ENCODE data around the gene PCGF3. TPM values are rescaled to one million over a fixed set of nuclear protein-coding genes. Genes with fewer than 3 reads are reported as not detected.

Gene PCGF3
- total and polyA plus RNA-seq, 10 of the 15 experiments (the other 5 are each of a cell fraction or from before 2014, with no cell fraction given), result 2.2 to 43.8 (median 15.9) TPM

GRCh38 chr4:742742-743311 is 37.2 kb downstream of the PCGF3 start:
- Histone ChIP-seq H3K9me3 (replicated peaks; ENCODE audit: control insufficient read depth, insufficient read depth, low read length) (no peaks in the 10 kb centered on the region), H4K20me1 (ENCODE audit: control insufficient read depth, insufficient read depth) (no peaks in the 10 kb centered on the region), H2AFZ (ENCODE audit: control insufficient read depth, low read depth, low read length) (no peak overlapping the region), H3K4me1 (ENCODE audit: control insufficient read depth, insufficient read depth, low read length) (no peaks in the 10 kb centered on the region), H3K79me2 (ENCODE audit: control insufficient read depth, insufficient read depth, low read length) (no peaks in the 10 kb centered on the region), H3K9ac (ENCODE audit: control insufficient read depth, insufficient read depth, low read length) (no peak overlapping the region), H3K36me3 (ENCODE audit: control insufficient read depth in 2 of 2, insufficient read depth in 2 of 2, low read length in 1 of 2) (no peaks in the 10 kb centered on the region; a peak in 2 of 4 replicates), H3K4me2 (ENCODE audit: control insufficient read depth, insufficient read depth) (no peak overlapping the region), H3K27ac (ENCODE audit: control insufficient read depth, insufficient read depth) (no peak overlapping the region), H3K4me3 (no peak overlapping the region), H3K27me3 (replicated peaks in 1 of 2; ENCODE audit: control insufficient read depth in 2 of 2, insufficient read depth in 2 of 2, low read length in 1 of 2) (no peaks in the 10 kb centered on the region)
- ATAC-seq (peak; percentile 99), DNase-seq (ENCODE audit: low read depth, low spot score) (no peak), FAIRE-seq (no peak)
- in situ Hi-C loops (cut with MboI), result no loop called here
- BruUV-seq (replicated peaks), result no TSS peak
- intact Hi-C loops (cut with micrococcal nuclease; ENCODE audit: unreplicated experiment), result loop anchor here (2.0 kb wide), 1 partner anchor 244 kb away; the partner anchor contains the start of gene IDUA
- ChIA-PET RAD21 (ENCODE audit: unreplicated experiment) (interaction anchor here (0.6 to 2.6 kb wide), 7 partner anchors 39 to 525 kb away, joined by 3 to 28 read pairs (median 4); partner anchors contain the start of gene IDUA), CTCF (interaction anchor here (0.7 to 4.0 kb wide), 16 partner anchors 10 to 612 kb away, joined by 3 to 46 read pairs (median 3); partner anchors contain the start of genes ATP5ME and IDUA), SMC1A (ENCODE audit: uncharacterized antibody, unreplicated experiment) (interaction anchor here (1.4 to 1.8 kb wide), 4 partner anchors 72 to 388 kb away, joined by 3 to 9 read pairs (median 3); partner anchors contain the start of gene IDUA), POLR2A (no interaction called here)
- WGBS (ENCODE audit: insufficient coverage, insufficient replicate concordance, low lambda C conversion rate, missing lambda C conversion rate), result 57% methylated on average over 24 of the region's 26 CpGs
- peak; percentile 82 to 94 (median 88) for TF ChIP-seq CTCF (IDR thresholded peaks at IDR 0.05 in 2 of 3, conservative IDR thresholded peaks at IDR 0.05 in 1 of 3; ENCODE audit: control insufficient read depth in 2 of 3, extremely low read depth in 1 of 3, insufficient read depth in 1 of 3, low read depth in 3 of 3, low read length in 3 of 3)
- TF ChIP-seq BMI1 (IDR thresholded peaks at IDR 0.05; ENCODE audit: borderline replicate concordance), result no peak
- TF ChIP-seq BHLHE40 (IDR thresholded peaks at IDR 0.05; ENCODE audit: borderline replicate concordance in 1 of 2, low read depth in 2 of 2, low read length in 1 of 2), result 0 out of 4 replicates have a peak, but pooled peaks of 1 of the 2 experiments have one; percentile 9
- TF ChIP-seq YY1 (IDR thresholded peaks at IDR 0.05; ENCODE audit: low read depth, low read length), result 0 out of 2 replicates have a peak, but pooled peaks have one; percentile 40
- 0 out of 2 replicates have a peak, but pooled peaks have one; percentile 28 for TF ChIP-seq CBFB (IDR thresholded peaks at IDR 0.05; ENCODE audit: low read depth)
- peak; percentile 65 for TF ChIP-seq RUNX3 (IDR thresholded peaks at IDR 0.05; ENCODE audit: low read length)
- TF ChIP-seq NKRF (conservative IDR thresholded peaks at IDR 0.05), result no peak
- peak; percentile 77 for TF ChIP-seq RAD21 (IDR thresholded peaks at IDR 0.05; ENCODE audit: insufficient read depth, low read depth, low read length)
- TF ChIP-seq, protein P1, sequence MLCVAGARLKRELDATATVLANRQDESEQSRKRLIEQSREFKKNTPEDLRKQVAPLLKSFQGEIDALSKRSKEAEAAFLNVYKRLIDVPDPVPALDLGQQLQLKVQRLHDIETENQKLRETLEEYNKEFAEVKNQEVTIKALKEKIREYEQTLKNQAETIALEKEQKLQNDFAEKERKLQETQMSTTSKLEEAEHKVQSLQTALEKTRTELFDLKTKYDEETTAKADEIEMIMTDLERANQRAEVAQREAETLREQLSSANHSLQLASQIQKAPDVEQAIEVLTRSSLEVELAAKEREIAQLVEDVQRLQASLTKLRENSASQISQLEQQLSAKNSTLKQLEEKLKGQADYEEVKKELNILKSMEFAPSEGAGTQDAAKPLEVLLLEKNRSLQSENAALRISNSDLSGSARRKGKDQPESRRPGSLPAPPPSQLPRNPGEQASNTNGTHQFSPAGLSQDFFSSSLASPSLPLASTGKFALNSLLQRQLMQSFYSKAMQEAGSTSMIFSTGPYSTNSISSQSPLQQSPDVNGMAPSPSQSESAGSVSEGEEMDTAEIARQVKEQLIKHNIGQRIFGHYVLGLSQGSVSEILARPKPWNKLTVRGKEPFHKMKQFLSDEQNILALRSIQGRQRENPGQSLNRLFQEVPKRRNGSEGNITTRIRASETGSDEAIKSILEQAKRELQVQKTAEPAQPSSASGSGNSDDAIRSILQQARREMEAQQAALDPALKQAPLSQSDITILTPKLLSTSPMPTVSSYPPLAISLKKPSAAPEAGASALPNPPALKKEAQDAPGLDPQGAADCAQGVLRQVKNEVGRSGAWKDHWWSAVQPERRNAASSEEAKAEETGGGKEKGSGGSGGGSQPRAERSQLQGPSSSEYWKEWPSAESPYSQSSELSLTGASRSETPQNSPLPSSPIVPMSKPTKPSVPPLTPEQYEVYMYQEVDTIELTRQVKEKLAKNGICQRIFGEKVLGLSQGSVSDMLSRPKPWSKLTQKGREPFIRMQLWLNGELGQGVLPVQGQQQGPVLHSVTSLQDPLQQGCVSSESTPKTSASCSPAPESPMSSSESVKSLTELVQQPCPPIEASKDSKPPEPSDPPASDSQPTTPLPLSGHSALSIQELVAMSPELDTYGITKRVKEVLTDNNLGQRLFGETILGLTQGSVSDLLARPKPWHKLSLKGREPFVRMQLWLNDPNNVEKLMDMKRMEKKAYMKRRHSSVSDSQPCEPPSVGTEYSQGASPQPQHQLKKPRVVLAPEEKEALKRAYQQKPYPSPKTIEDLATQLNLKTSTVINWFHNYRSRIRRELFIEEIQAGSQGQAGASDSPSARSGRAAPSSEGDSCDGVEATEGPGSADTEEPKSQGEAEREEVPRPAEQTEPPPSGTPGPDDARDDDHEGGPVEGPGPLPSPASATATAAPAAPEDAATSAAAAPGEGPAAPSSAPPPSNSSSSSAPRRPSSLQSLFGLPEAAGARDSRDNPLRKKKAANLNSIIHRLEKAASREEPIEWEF (IDR thresholded peaks at IDR 0.05; ENCODE audit: insufficient replicate concordance, low read depth, low read length), result no peak
- TF ChIP-seq RELA (IDR thresholded peaks at IDR 0.05; ENCODE audit: borderline replicate concordance, partially characterized antibody), result no peak

Data from GM12878 (cell line).